Measurements from ENCODE around the gene STK35. TPM values are rescaled to one million over a fixed set of nuclear protein-coding genes. Genes with fewer than 3 reads are reported as not detected.
A peak's percentile ranks its signal among the peaks of the same experiment; 100 is the strongest.

STK35 gene
- total RNA-seq, 1 donor from 2014 or later = 14.5 TPM

DNA sequence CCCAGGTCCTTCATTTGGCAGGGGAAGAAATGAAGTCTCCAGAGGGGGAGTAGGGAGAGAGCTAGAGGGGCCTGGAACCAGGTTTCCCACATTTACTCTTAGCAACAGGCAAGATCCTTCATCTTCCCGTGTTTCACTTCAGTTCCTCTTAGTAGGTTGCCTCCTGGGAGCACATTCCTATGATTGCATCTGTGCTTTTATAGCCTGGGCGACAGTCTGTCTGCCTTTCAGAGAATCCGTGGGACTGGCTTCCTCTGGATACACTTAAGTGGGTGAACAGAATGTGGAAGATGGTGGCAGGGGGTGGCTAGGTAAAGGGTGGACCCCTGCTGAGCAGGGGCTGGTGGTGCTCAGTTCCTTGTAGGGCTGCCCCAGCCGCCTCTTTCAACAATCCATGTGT lies 33.4 kb downstream of the STK35 start:
- H3K36me3 Mint-ChIP-seq (ENCODE audit: low read depth) = peaks cover 2% of the 10 kb centered on the region
- no peak overlapping the region for H3K4me3 Mint-ChIP-seq (ENCODE audit: unreplicated experiment)
- peaks cover 71% of the 10 kb centered on the region for H3K4me1 Mint-ChIP-seq (ENCODE audit: low read depth)
- H3K27ac Mint-ChIP-seq (ENCODE audit: unreplicated experiment) = peak overlapping the region; percentile 78
- DNase-seq (ENCODE audit: low spot score) = peak; percentile 30
- TF ChIP-seq, protein P1, sequence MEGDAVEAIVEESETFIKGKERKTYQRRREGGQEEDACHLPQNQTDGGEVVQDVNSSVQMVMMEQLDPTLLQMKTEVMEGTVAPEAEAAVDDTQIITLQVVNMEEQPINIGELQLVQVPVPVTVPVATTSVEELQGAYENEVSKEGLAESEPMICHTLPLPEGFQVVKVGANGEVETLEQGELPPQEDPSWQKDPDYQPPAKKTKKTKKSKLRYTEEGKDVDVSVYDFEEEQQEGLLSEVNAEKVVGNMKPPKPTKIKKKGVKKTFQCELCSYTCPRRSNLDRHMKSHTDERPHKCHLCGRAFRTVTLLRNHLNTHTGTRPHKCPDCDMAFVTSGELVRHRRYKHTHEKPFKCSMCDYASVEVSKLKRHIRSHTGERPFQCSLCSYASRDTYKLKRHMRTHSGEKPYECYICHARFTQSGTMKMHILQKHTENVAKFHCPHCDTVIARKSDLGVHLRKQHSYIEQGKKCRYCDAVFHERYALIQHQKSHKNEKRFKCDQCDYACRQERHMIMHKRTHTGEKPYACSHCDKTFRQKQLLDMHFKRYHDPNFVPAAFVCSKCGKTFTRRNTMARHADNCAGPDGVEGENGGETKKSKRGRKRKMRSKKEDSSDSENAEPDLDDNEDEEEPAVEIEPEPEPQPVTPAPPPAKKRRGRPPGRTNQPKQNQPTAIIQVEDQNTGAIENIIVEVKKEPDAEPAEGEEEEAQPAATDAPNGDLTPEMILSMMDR (IDR thresholded peaks at IDR 0.05) = no peak
- H3K27me3 Mint-ChIP-seq (ENCODE audit: low read depth) = no peaks in the 10 kb centered on the region
- H3K9me3 Mint-ChIP-seq (ENCODE audit: low read depth) = no peaks in the 10 kb centered on the region

DNA sequence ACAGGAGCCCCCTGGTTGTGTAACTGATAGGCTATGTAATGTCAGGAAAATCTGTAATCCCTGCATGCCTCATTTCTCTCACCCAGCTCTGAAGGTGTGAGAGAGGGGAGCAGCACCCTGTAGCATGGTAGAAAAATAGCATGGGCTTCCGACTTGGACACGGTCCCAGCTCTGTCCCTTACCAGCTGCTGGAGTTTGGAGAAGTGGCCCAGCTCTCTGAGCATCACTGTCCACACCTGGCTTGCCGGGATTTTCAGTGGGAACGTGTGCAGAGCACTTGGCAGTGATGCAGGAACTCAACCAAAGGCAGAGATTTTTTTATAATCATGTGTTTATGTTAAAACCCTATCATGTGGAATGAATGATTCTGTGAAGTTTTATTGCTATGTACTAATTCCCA lies 34.6 kb downstream of the STK35 start:
- Mint-ChIP-seq H3K36me3 (ENCODE audit: low read depth) (peaks cover 2% of the 10 kb centered on the region), H3K27me3 (ENCODE audit: low read depth) (no peaks in the 10 kb centered on the region), H3K9me3 (ENCODE audit: low read depth) (no peaks in the 10 kb centered on the region), H3K4me3 (ENCODE audit: unreplicated experiment) (no peak overlapping the region), H3K27ac (ENCODE audit: unreplicated experiment) (no peak overlapping the region), H3K4me1 (ENCODE audit: low read depth) (peaks cover 66% of the 10 kb centered on the region)
- TF ChIP-seq, protein P1 (IDR thresholded peaks at IDR 0.05) = no peak
- DNase-seq (ENCODE audit: low spot score) = no peak

DNA sequence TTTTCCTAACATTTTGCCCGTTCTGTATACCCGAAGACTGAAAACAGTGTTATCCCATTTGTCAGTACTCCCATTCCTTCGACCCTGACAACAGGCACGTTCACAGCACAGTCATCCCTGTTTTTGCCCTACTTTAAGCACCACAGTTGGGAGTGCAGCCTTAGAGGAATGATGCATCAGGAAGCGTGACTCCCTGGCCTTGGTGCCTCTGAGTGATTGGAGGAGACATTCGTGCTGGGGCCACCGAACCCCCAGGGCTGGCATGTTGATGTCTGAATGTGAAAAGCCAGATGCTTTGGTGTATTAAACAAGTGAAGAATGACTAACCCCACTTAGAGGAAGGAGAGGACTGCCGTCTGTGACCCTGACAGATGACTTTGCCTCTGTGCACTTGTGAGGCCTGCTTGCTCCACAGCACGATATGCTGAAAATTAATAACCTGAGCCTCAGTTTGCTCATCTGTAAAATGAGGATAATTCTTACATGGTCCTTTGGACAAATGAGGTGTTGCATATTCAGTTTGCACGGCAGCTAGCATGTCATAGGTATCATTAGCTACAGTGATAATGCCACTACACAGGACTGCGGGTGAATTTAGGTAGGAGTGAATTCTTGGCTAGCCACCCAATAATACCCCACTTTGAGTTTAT lies 36.0 kb downstream of the STK35 start:
- no peak overlapping the region for H3K4me3 Mint-ChIP-seq (ENCODE audit: unreplicated experiment)
- no peak for DNase-seq (ENCODE audit: low spot score)
- peaks cover 59% of the 10 kb centered on the region for H3K4me1 Mint-ChIP-seq (ENCODE audit: low read depth)
- peaks cover 2% of the 10 kb centered on the region for H3K36me3 Mint-ChIP-seq (ENCODE audit: low read depth)
- no peaks in the 10 kb centered on the region for H3K27me3 Mint-ChIP-seq (ENCODE audit: low read depth)
- no peaks in the 10 kb centered on the region for H3K9me3 Mint-ChIP-seq (ENCODE audit: low read depth)
- TF ChIP-seq, protein P1 (IDR thresholded peaks at IDR 0.05) = no peak
- peak overlapping the region; percentile 13 for H3K27ac Mint-ChIP-seq (ENCODE audit: unreplicated experiment)

DNA sequence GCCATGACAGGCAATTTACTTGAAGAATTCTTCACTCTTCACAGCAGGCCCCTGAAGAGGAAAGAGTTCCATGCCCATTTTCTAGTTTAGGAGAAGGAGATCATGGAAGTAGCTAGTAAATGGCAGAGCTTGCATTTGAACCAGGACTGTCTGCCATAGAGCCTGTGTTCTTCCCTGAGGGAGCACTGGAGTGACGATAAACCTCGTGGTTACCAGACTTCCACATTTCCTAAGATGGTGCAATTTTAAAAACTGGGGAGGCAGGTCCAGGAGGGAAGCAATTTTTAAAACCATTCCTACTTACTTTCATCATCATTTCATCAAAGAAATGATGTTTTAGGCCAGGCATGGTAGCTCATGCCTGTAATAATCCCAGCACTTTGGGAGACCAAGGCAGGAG lies 36.8 kb downstream of the STK35 start:
- Mint-ChIP-seq H3K9me3 (ENCODE audit: low read depth) (no peaks in the 10 kb centered on the region), H3K27ac (ENCODE audit: unreplicated experiment) (no peak overlapping the region), H3K4me1 (ENCODE audit: low read depth) (peaks cover 51% of the 10 kb centered on the region), H3K36me3 (ENCODE audit: low read depth) (peaks cover 2% of the 10 kb centered on the region), H3K4me3 (ENCODE audit: unreplicated experiment) (no peak overlapping the region), H3K27me3 (ENCODE audit: low read depth) (no peaks in the 10 kb centered on the region)
- DNase-seq (ENCODE audit: low spot score) = no peak
- TF ChIP-seq, protein P1 (IDR thresholded peaks at IDR 0.05) = no peak

DNA sequence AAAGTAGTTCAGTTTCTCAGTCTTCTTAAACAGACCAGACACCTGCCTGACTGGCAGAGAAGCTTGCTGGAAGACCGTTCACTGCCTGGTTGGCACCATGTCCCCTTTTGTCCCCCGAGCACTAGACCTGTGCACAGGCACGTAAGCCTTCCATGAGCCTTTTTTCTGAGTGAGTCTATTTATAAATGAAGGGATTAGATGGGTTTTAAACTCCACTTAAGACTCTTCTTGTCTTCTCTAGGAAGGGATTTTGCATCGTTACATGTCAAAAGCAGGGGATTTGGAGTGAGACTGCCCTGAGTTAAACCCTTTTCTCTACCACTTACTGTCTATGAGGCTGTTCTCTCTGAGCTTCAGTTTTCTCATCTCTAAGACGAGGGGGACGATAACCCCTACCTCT lies 37.6 kb downstream of the STK35 start:
- Mint-ChIP-seq H3K4me1 (ENCODE audit: low read depth) (peaks cover 43% of the 10 kb centered on the region), H3K9me3 (ENCODE audit: low read depth) (no peaks in the 10 kb centered on the region), H3K27me3 (ENCODE audit: low read depth) (no peaks in the 10 kb centered on the region), H3K36me3 (ENCODE audit: low read depth) (peaks cover 2% of the 10 kb centered on the region), H3K4me3 (ENCODE audit: unreplicated experiment) (no peak overlapping the region), H3K27ac (ENCODE audit: unreplicated experiment) (no peak overlapping the region)
- no peak for DNase-seq (ENCODE audit: low spot score)
- TF ChIP-seq, protein P1 (IDR thresholded peaks at IDR 0.05) = no peak
